Thyroid gland (tissue), 4 donors: ENCODE results near the gene CTSD. TPM values are rescaled to one million over a fixed set of nuclear protein-coding genes. Genes with fewer than 3 reads are reported as not detected.

Experiments used
- DNase-seq, 2 donors: peaks; one replicate each; pipeline ENCODE4 v3.0.0-alpha.2; 2019
- H3K27ac ChIP-seq, 3 donors: fragments of 200-600 bp; sonication (generic); 1 replicate in 2 of 3; 2 replicates in 1 of 3; pipeline ENCODE4 v1.5.1; 2016 to 2019; ENCODE audit warnings: mild to moderate bottlenecking in 1 of 3, moderate library complexity in 1 of 3
- H3K27me3 ChIP-seq: fragments of 200-600 bp; sonication (generic); one replicate; pipeline ENCODE4 v1.5.1; 2019
- H3K36me3 ChIP-seq, 2 donors: fragments of 200-600 bp; sonication (generic); one replicate each; pipeline ENCODE4 v1.5.1; 2016 to 2019
- H3K4me1 ChIP-seq, 2 donors: fragments of 200-600 bp; sonication (generic); one replicate each; pipeline ENCODE4 v1.5.1; 2017 to 2019
- H3K4me3 ChIP-seq, 3 donors: fragments of 200-600 bp; sonication (generic); replicated peaks in 1 of 3; 1 replicate in 2 of 3; 2 replicates in 1 of 3; pipeline ENCODE4 v1.5.1; 2016; ENCODE audit warnings: mild to moderate bottlenecking in 1 of 3
- H3K9me3 ChIP-seq: fragments of 200-600 bp; sonication (generic); one replicate; pipeline ENCODE4 v1.5.1; 2017
- CTCF ChIP-seq, 6 experiments: fragments of 200-600 bp in 3 of 6; fragments of 450-650 bp in 3 of 6; sonication (generic) in 3 of 6; IDR thresholded peaks; one replicate each; pipeline ENCODE4 v1.5.1; 2016 to 2019; ENCODE audit warnings: antibody characterized with exemption in 6 of 6, mild to moderate bottlenecking in 2 of 6, inconsistent platforms in 1 of 6, moderate library complexity in 1 of 6
- POLR2A ChIP-seq, 2 donors: fragments of 450-650 bp; IDR thresholded peaks; one replicate each; pipeline ENCODE4 v1.6.1; 2017; ENCODE audit warnings: antibody characterized with exemption in 2 of 2, mild to moderate bottlenecking in 2 of 2, moderate library complexity in 1 of 2
- WGBS, 2 donors: methylation state at CpG; one replicate each; pipeline ENCODE4 v1.1.5; 2017; 5-methylcytosine and 5-hydroxymethylcytosine counted together
- intact Hi-C: fragments of 100-400 bp; cut with DNase I; formaldehyde crosslinking; loops from one replicate; pipeline ENCODE4 v1.15.1; 2023
- total RNA-seq, 4 donors: library from RNA; depleted of rRNA; stranded (reverse); fragments of >200 nt; gene quantifications; one replicate each; pipeline ENCODE4 v1.2.3, GENCODE V29; 2016

The CTSD gene
- total RNA-seq, 4 donors from 2014 or later = 363 to 577 (median 457) TPM

- Histone ChIP-seq H3K4me3 (no peak overlapping the region), H3K36me3 (no peaks in the 10 kb centered on the region), H3K27ac (no peak overlapping the region), H3K27me3 (no peaks in the 10 kb centered on the region), H3K4me1 (no peaks in the 10 kb centered on the region), H3K9me3 (no peaks in the 10 kb centered on the region)
- no peak for TF ChIP-seq POLR2A (IDR thresholded peaks at IDR 0.05)
- no peak for TF ChIP-seq CTCF (IDR thresholded peaks at IDR 0.05)
- 80 to 84% methylated on average over 9 to 11 of the region's 13 CpGs for WGBS, 2 donors
- intact Hi-C loops = no loop called here
- no peak for DNase-seq
Measured at GRCh38 chr11:1782031-1782590, 18.4 kb upstream of the CTSD start.

DNA sequence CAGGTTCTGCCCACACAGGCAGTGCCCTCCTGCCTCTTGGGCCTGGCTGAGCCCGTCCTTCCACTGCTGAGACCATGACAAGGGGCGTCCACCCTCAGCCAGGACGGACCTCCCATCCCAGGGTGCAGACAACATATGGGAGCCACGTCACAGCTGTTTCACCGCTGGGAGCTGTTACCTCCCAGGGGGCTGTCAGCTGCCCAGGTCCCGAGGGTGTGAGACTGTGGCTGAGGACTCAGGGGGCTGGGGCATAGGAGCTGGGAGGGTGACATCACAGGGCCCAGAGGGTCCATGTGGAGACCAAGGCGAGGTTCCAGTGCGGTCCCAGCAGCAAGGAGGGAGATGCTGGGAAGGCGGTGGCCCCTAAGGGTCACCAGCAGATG, 17.9 kb upstream of the CTSD start:
- no peaks in the 10 kb centered on the region for H3K36me3 ChIP-seq
- no peak overlapping the region for H3K27ac ChIP-seq
- DNase-seq = no peak
- no peak for TF ChIP-seq CTCF (IDR thresholded peaks at IDR 0.05)
- TF ChIP-seq POLR2A (IDR thresholded peaks at IDR 0.05) = no peak
- no peak overlapping the region for H3K4me3 ChIP-seq
- intact Hi-C loops = no loop called here
- WGBS, 2 donors = 73 to 77% methylated on average over 7 to 9 of the region's 9 CpGs
- H3K27me3 ChIP-seq = no peaks in the 10 kb centered on the region
- no peaks in the 10 kb centered on the region for H3K4me1 ChIP-seq
- no peaks in the 10 kb centered on the region for H3K9me3 ChIP-seq

DNA sequence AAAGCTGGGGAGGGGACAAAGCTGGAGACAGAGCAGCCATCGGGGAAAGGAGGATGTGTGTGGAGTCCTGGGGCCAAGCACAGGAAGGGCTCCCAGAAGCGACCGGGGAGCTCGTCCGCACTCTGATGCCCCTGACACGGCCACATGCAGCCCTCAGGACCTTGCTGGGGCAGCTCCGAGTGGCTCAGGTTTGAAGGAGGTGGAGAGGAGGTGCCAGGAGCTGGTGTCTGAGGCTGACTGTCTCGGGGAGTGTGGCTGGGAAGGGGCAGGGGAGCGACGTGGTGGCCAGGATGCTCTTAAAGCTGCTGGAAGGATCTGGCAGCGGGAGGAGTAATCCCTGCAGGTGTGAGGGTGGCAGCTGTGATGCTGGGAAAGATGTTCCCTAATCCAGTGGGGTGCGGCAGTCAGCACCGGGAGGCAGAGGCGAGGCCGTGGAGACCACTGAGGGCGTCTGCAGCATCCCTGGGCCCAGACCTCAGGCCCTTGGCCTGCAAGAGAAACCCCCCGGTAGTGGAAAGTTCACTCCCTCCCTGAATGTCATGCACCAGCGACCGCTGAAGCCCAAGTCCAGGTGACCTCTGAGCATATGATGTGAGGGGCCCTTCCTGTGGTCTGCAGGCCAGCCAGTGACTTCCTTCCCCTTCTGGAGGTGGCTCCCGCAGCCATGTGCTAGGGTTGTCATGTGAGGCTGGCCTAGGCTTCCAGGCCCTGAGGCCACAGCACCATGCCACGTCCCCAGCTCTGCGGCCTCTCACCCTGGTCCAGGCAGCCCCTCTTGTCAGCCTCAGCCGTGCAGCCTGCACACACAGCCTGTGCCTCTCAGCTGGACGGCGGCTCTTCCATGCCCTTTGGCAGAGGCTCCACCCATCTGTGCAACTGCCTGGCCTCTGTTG, 17.2 kb upstream of the CTSD start:
- Histone ChIP-seq H3K4me3 (no peak overlapping the region), H3K9me3 (no peaks in the 10 kb centered on the region), H3K4me1 (no peaks in the 10 kb centered on the region), H3K27ac (no peak overlapping the region), H3K27me3 (no peaks in the 10 kb centered on the region), H3K36me3 (no peaks in the 10 kb centered on the region)
- WGBS, 2 donors = 58 to 62% methylated on average over 17 to 20 of the region's 25 CpGs
- TF ChIP-seq POLR2A (IDR thresholded peaks at IDR 0.05) = no peak
- no peak for TF ChIP-seq CTCF (IDR thresholded peaks at IDR 0.05)
- DNase-seq = no peak
- intact Hi-C loops = no loop called here

DNA sequence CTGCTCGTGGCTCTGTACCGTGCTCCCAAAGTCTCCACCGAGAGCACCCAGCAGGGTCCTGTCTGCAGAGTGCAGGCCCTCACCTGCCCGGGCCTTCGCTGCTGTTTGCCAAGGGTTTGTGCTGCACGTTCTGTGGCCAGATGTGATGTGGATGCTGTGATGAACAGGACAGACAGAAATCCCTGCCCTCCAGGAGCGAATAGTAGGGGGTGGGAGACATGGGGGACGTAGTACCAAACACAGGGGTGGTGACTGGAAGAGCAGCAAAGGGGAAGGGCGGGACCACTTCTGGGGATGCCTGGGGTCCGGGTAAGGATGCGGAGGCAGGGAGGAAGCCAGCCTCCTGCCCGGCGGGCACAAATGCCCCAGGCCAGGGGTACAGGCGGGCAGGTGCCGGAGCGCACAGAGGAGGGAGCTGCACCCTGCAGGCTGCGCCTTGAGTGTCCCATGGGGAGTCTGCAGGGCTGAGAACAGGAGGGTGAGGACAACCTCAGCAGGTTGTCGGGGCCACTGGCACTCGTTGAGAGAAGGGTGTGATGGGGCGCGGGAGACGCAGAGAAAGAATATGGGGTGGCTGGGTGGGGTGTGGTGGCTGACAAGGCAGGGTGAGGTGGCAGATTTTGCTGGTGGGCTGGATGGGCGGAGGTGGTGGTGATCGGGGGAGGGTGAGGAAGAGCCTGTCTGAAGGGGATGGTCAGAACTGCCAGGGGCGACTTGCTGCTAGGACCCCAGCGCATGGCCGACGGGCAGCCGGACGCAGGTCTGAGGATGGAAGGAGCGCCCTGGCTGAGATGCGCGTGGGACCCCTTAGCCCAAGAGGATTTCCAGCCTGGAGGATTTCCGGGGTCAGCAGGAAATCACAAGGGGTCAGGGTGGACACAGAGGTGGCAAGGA, 16.3 kb upstream of the CTSD start:
- DNase-seq = no peak

More for the DNA sequence above, 16.3 kb upstream of the CTSD start:
- H3K4me3 ChIP-seq = no peak overlapping the region
- no peaks in the 10 kb centered on the region for H3K9me3 ChIP-seq
- TF ChIP-seq POLR2A (IDR thresholded peaks at IDR 0.05) (no peak), CTCF (IDR thresholded peaks at IDR 0.05) (no peak)
- H3K27ac ChIP-seq = no peak overlapping the region
- H3K36me3 ChIP-seq = no peaks in the 10 kb centered on the region
- H3K27me3 ChIP-seq = no peaks in the 10 kb centered on the region
- WGBS, 2 donors = 86 to 87% methylated on average over 28 to 31 of the region's 34 CpGs
- intact Hi-C loops = no loop called here
- H3K4me1 ChIP-seq = no peaks in the 10 kb centered on the region
